NB4 (cell line): ENCODE data around the gene CPA5.

Experiments
- CTCF ChIP-seq: IDR thresholded peaks from one replicate; pipeline ENCODE4 v1.5.1; 2012; ENCODE audit warnings: low read depth, low read length
- MAX ChIP-seq: IDR thresholded peaks from 2 replicates; pipeline ENCODE4 v1.6.1; 2011; ENCODE audit warnings: low read depth, low read length

- TF ChIP-seq CTCF (no peak), MAX (0 out of 2 replicates have a peak, but pooled peaks have one; percentile 34)
These were observed 39.8 kb downstream of the CPA5 start for GRCh38 chr7:130384371-130384801.
